Measurements from ENCODE around the gene TRMT112. TPM values are rescaled to one million over a fixed set of nuclear protein-coding genes. Genes with fewer than 3 reads are reported as not detected.

TRMT112 gene
- polyA plus RNA-seq, 1 donor = 167 TPM

- no peak overlapping the region for H3K27ac ChIP-seq (ENCODE audit: low read length)
- peaks cover 70% of the 10 kb centered on the region for H3K27me3 ChIP-seq (ENCODE audit: control insufficient read depth, insufficient read depth, low read length)
- peaks cover 3% of the 10 kb centered on the region for H3K4me1 ChIP-seq (ENCODE audit: control insufficient read depth, insufficient read depth, low read length)
- H3K9me3 ChIP-seq (ENCODE audit: control insufficient read depth, low read depth, low read length) = no peaks in the 10 kb centered on the region
- no peak for DNase-seq
- no CpG with 5 or more reads among the region's 96 CpGs for WGBS (ENCODE audit: insufficient coverage, low lambda C conversion rate)
- no peaks in the 10 kb centered on the region for H3K36me3 ChIP-seq (ENCODE audit: control insufficient read depth, insufficient read depth, low read length)
- no peak overlapping the region for H3K4me3 ChIP-seq (ENCODE audit: low read length)
These were observed 25.5 kb downstream of the TRMT112 start for GRCh38 chr11:64291752-64292459.

- Histone ChIP-seq H3K27ac (ENCODE audit: low read length) (no peak within 1 kb of the TSS), H3K4me3 (ENCODE audit: low read length) (no peak within 1 kb of the TSS), H3K27me3 (ENCODE audit: control insufficient read depth, insufficient read depth, low read length) (peaks cover 64% of the 10 kb centered on the region), H3K9me3 (ENCODE audit: control insufficient read depth, low read depth, low read length) (no peaks in the 10 kb centered on the region), H3K4me1 (ENCODE audit: control insufficient read depth, insufficient read depth, low read length) (peaks cover 6% of the 10 kb centered on the region), H3K36me3 (ENCODE audit: control insufficient read depth, insufficient read depth, low read length) (no peaks in the 10 kb centered on the region)
- DNase-seq = no peak
- no CpG with 5 or more reads among the region's 45 CpGs for WGBS (ENCODE audit: insufficient coverage, low lambda C conversion rate)
These were observed 26.1 kb downstream of the TRMT112 start, which contains the start of gene KCNK4 for GRCh38 chr11:64291262-64291751. KCNK4 (plus strand) TSS chr11:64291302; CDS start chr11:64293019, 1,717 bp downstream.

GRCh38 chr11:64290352-64291261, 26.8 kb downstream of the TRMT112 start:
- DNase-seq = no peak
- Histone ChIP-seq H3K4me1 (ENCODE audit: control insufficient read depth, insufficient read depth, low read length) (peaks cover 10% of the 10 kb centered on the region), H3K36me3 (ENCODE audit: control insufficient read depth, insufficient read depth, low read length) (no peaks in the 10 kb centered on the region), H3K27ac (ENCODE audit: low read length) (no peak overlapping the region), H3K9me3 (ENCODE audit: control insufficient read depth, low read depth, low read length) (no peaks in the 10 kb centered on the region), H3K4me3 (ENCODE audit: low read length) (no peak overlapping the region), H3K27me3 (ENCODE audit: control insufficient read depth, insufficient read depth, low read length) (peaks cover 57% of the 10 kb centered on the region)
- no CpG with 5 or more reads among the region's 10 CpGs for WGBS (ENCODE audit: insufficient coverage, low lambda C conversion rate)

- Histone ChIP-seq H3K27me3 (ENCODE audit: control insufficient read depth, insufficient read depth, low read length) (peaks cover 42% of the 10 kb centered on the region), H3K36me3 (ENCODE audit: control insufficient read depth, insufficient read depth, low read length) (no peaks in the 10 kb centered on the region), H3K27ac (ENCODE audit: low read length) (no peak overlapping the region), H3K4me1 (ENCODE audit: control insufficient read depth, insufficient read depth, low read length) (peaks cover 10% of the 10 kb centered on the region), H3K9me3 (ENCODE audit: control insufficient read depth, low read depth, low read length) (no peaks in the 10 kb centered on the region), H3K4me3 (ENCODE audit: low read length) (no peak overlapping the region)
- no CpG with 5 or more reads among the region's 13 CpGs for WGBS (ENCODE audit: insufficient coverage, low lambda C conversion rate)
- no peak for DNase-seq
These were observed 28.3 kb downstream of the TRMT112 start for GRCh38 chr11:64289002-64289564.

- no CpG with 5 or more reads among the region's 9 CpGs for WGBS (ENCODE audit: insufficient coverage, low lambda C conversion rate)
These were observed 29.0 kb downstream of the TRMT112 start for GRCh38 chr11:64288353-64288750.

GRCh38 chr11:64287676-64288352, 29.5 kb downstream of the TRMT112 start:
- Histone ChIP-seq H3K9me3 (ENCODE audit: control insufficient read depth, low read depth, low read length) (no peaks in the 10 kb centered on the region), H3K4me3 (ENCODE audit: low read length) (no peak overlapping the region), H3K27me3 (ENCODE audit: control insufficient read depth, insufficient read depth, low read length) (peaks cover 32% of the 10 kb centered on the region), H3K27ac (ENCODE audit: low read length) (no peak overlapping the region), H3K36me3 (ENCODE audit: control insufficient read depth, insufficient read depth, low read length) (peaks cover 2% of the 10 kb centered on the region), H3K4me1 (ENCODE audit: control insufficient read depth, insufficient read depth, low read length) (peaks cover 20% of the 10 kb centered on the region)
- WGBS (ENCODE audit: insufficient coverage, low lambda C conversion rate) = no CpG with 5 or more reads among the region's 33 CpGs
- DNase-seq = no peak

More at GRCh38 chr11:64288353-64288750, 29.0 kb downstream of the TRMT112 start:
- H3K27me3 ChIP-seq (ENCODE audit: control insufficient read depth, insufficient read depth, low read length) = peaks cover 37% of the 10 kb centered on the region
- no peaks in the 10 kb centered on the region for H3K36me3 ChIP-seq (ENCODE audit: control insufficient read depth, insufficient read depth, low read length)
- H3K27ac ChIP-seq (ENCODE audit: low read length) = no peak overlapping the region
- DNase-seq = no peak
- no peaks in the 10 kb centered on the region for H3K9me3 ChIP-seq (ENCODE audit: control insufficient read depth, low read depth, low read length)
- no peak overlapping the region for H3K4me3 ChIP-seq (ENCODE audit: low read length)
- peaks cover 18% of the 10 kb centered on the region for H3K4me1 ChIP-seq (ENCODE audit: control insufficient read depth, insufficient read depth, low read length)

- no peak for DNase-seq
- peaks cover 22% of the 10 kb centered on the region for H3K27me3 ChIP-seq (ENCODE audit: control insufficient read depth, insufficient read depth, low read length)
- no peaks in the 10 kb centered on the region for H3K9me3 ChIP-seq (ENCODE audit: control insufficient read depth, low read depth, low read length)
- peaks cover 17% of the 10 kb centered on the region for H3K4me1 ChIP-seq (ENCODE audit: control insufficient read depth, insufficient read depth, low read length)
- H3K27ac ChIP-seq (ENCODE audit: low read length) = no peak overlapping the region
- peaks cover 7% of the 10 kb centered on the region for H3K36me3 ChIP-seq (ENCODE audit: control insufficient read depth, insufficient read depth, low read length)
- no peak overlapping the region for H3K4me3 ChIP-seq (ENCODE audit: low read length)
- no CpG with 5 or more reads among the region's 9 CpGs for WGBS (ENCODE audit: insufficient coverage, low lambda C conversion rate)
These were observed 30.6 kb downstream of the TRMT112 start for GRCh38 chr11:64286801-64287159.

- no peaks in the 10 kb centered on the region for H3K9me3 ChIP-seq (ENCODE audit: control insufficient read depth, low read depth, low read length)
- H3K36me3 ChIP-seq (ENCODE audit: control insufficient read depth, insufficient read depth, low read length) = peaks cover 7% of the 10 kb centered on the region
- no peak overlapping the region for H3K27ac ChIP-seq (ENCODE audit: low read length)
- peaks cover 17% of the 10 kb centered on the region for H3K4me1 ChIP-seq (ENCODE audit: control insufficient read depth, insufficient read depth, low read length)
- no CpG with 5 or more reads among the region's 40 CpGs for WGBS (ENCODE audit: insufficient coverage, low lambda C conversion rate)
- DNase-seq = no peak
- peaks cover 18% of the 10 kb centered on the region for H3K27me3 ChIP-seq (ENCODE audit: control insufficient read depth, insufficient read depth, low read length)
- peak overlapping the region; percentile 65 for H3K4me3 ChIP-seq (ENCODE audit: low read length)
These were observed 31.2 kb downstream of the TRMT112 start for GRCh38 chr11:64285885-64286800.
